ENCODE measurements around the gene SNAI3.

Gene SNAI3

DNA sequence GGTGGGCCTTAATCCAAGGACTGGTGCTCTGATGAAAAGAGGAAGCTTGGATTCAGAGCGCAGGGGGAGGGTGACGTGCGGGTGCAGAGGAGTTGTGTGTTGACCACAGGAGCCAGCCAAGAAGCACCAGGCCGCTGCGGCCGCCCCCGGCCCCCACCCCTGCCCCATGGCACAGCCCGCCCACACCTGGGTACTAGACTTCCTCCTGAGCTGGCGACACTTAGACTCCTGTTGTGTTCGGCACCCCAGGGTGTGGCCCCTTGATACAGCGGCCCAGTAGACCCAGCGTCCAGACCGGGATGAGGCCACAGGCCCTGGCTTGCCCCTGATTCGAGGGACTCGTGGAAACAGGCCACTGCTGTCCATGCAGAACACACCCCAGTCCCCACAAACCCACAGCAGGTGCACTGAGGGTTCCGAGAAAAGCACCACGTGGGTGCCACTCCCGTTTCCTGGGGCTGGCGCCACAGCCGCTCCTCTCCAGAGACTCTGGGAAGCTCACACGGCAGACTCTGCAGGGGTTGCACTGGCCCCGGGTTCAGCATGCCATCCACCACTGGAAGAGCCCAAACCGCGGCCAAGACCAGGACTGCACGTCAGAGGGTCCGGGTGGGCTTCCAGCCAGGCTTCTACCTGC, 5.7 kb upstream of the SNAI3 start:
- DNase-seq (ENCODE audit: low read depth) = peak; percentile 35

DNA sequence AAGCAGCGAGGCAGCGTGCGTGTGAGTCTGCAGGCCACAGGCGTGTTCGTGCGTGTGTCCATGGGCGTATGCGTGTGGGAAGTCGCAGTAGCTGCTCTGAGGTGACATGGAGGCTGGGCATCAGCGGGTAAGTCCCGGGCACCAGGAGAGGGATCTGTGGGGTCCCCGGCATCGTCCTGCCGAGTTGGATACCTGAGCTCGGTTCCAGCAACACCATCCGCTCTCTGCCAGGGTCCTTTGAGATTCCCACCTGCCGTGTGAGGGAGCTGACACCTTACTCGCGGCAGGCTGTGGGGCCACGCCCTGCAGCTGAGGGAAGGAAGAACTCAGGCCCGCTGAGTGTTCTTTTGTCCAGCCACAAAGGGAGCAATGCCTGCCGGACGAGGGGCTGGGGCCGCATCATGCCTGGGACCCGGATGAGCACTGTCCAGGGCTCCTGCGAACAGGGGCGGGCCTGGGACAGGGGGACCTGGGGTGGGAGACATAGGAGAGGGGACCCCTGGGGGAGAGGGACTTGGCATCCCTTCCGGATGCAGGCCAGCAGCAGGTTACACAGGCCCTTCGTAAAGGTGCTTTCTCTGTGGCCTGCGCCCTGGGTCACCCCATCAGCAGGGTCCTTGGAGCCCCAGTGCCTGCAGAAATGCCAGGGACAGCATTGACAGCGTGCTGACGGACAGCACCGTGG, 5.0 kb upstream of the SNAI3 start:
- DNase-seq (ENCODE audit: low read depth) = no peak

DNA sequence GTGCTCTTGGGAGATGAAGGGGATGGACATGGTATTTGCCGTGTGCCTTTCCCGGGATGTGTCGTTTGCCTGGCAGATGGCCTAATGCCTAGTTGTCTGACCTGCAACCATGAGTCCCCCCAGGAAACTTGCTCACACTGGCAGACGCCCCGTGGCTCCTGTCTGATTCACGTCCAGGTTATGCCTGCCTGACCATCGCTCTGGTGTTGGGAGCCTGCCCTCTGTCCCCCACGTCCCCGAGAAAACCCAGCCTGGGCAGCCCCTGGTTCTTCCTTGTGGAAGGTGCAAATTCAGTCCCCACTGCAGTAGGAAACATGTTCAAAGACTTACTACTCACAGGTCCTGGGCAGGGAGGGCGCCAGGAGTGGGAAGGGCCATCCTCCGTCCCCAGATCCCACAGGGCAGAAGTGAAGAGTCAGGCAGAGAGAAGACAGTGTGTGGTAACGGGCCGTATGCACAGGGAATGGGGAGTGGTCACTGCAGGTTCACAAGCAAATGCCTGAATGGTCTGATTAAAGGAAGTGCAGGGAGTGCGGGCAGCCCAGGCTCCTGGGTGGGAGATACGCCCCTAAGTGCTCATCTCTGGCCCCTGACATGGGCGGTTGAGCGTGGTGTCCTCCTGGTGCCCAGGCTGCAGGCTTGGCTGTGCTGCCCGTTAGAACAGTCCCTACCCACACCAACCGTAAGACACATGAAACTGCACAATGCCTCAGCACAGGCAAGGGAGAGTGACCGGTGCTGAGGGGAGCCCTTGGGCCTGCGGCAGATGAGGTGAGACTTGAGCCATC, 4.2 kb upstream of the SNAI3 start:
- DNase-seq (ENCODE audit: low read depth) = no peak

DNA sequence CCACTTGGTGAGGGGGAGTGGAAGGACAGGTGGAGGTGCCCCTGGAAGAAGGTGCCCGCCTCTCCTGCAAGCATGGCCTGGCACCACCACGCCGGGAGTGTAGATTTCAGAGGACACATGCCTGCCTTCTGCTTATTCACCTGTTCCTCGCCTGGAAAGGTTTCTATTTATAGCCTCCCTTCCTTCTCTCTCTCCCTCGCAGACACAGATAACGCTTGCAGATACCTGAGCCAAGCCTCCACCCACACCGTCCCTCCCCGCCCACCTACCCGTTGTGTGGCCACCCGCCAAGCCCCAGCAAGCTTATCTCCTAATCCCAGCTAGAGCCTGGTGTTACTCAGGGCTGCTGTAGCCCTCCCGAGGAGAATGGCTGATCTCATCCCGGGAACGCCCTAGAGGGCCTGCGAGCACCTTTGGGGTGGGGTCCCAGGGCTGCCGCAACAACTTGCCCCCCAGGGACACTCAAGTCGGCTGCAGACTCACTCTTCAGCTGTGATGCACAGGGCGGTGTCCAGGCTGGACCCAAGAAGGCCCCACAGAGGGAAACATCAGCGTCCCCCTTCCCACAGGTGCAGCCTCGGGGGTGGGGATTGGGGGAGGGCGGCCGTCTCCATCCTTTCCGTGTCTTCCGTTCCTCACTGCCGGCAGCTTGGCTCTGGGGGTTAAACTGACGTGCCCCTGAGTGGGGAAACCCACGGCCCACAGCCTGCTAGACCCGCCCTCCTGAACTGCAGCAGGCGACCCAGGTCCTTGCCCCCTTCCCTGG, 1.9 kb upstream of the SNAI3 start:
- no peak for DNase-seq (ENCODE audit: low read depth)

DNA sequence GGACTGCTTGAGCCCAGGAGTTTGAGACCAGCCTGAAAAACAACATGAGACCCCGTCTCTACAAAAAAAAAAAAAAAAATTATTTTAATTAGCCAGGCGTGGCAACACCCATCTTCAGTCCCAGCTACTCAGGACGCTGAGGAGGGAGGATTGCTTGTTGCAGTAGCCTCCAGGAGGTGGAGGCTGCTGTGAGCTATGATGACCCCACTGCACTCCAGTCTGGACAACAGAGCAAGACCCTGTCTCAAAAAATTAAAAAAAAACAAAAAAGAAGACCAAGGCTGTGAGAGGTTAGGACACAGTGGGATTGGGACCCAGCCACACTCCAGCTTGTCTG, 1.3 kb upstream of the SNAI3 start:
- no peak for DNase-seq (ENCODE audit: low read depth)

DNA sequence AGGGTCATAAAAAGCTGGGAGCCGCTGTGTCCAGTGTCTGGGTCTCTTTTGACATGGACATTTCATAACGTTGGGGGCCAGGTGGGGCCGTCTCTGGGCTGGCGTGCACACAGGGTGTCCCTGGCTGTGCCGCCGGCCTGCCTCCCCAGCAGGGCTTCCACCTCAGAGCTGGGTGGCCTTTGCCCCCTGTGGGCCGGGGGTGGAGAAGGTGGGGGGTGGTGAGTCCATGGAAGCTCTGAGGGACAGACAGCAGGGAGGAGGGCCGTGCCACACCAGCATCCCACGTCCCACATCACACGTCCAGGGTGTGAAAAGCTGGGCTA, 908 bp upstream of the SNAI3 start:
- DNase-seq (ENCODE audit: low read depth) = no peak

DNA sequence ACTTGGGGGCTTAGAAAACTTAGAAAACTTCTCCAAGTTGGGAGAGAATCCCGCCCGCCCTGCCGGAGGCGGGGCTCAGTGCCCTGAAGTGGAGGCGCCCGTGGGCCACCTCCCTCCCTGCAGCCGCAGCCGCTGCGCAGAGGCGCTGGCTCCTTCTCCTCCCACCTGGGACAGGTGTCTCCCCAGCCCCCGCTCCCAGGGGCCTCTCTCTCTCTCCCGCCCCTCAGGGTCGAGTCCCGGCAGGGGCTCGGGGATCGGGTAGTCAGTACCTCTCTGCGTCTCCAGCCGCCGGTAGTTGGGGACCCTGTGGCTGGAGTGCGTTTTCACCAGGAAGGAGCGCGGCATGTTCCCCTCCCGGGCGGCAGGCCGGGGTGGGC, 257 bp downstream of the SNAI3 start:
- no peak for DNase-seq (ENCODE audit: low read depth)

DNA sequence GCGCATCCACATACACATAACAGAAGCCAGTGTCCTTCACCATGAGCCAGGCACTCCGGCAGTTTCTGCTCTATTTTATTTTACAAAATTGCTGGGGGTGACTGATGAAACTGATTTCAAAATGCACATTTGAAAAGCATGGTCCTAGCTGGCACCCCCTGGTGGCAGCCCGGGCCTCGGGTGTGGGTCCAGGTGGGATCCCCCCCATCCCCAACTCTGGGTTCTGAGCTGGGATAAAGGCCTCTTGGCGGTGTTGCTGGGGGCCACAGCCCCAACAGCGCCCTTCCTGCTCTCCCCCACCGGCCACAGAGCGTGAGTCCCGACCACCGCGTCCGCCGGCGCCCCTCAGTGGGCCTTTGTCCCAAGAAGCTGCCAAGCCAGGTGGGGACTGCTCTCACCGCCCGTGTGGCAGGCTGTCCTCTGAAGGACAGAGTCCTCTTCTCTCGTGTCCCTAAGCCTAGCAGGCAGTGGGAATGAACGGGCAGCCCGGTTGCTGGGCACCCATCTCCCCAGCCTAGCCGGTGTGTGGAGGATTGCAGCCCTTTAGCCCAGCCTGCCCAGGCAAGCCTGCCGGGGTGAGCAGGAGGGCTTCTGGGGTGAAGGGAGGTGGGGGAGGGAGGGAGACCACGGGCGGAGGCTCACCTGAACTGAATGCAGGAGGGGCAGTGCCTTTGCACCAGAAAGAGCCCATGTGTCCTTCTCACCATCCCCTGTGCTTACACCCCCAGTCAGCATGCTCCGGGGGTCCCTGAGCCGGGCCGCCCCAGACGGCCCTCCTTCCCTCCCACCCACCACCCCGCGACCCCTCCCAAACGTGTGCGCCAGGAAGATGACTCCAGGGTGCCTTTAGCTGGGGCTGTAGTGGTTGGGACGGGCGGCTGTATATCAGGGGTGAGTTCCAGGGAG, 898 bp downstream of the SNAI3 start:
- peak; percentile 39 for DNase-seq (ENCODE audit: low read depth)

DNA sequence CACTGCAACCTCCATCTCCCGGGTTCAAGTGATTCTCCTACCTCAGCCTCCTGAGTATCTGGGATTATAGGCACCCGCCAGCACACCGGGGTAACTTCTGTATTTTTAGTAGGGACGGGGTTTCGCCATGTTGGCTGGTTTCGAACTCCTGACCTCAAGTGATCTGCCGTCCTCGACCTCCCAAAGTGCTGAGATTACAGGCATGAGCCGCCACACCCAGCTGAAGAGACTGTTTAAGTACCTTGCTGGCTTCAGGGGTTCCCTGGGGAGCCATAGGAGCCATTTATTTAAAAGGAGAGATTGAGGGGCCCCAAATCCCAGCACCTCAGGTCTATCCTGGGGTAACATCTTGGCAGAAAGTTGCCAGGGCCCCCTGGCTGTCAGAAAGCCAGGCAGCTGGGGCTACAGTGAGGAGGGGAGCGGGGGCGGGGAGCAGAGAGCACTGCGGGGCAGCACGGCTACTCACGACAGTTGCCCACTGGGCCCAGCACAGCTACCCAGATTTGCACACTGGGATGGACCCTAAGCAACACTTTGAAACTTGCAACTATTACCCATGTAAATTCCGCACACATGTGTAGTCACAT, 1.6 kb downstream of the SNAI3 start:
- no peak for DNase-seq (ENCODE audit: low read depth)

DNA sequence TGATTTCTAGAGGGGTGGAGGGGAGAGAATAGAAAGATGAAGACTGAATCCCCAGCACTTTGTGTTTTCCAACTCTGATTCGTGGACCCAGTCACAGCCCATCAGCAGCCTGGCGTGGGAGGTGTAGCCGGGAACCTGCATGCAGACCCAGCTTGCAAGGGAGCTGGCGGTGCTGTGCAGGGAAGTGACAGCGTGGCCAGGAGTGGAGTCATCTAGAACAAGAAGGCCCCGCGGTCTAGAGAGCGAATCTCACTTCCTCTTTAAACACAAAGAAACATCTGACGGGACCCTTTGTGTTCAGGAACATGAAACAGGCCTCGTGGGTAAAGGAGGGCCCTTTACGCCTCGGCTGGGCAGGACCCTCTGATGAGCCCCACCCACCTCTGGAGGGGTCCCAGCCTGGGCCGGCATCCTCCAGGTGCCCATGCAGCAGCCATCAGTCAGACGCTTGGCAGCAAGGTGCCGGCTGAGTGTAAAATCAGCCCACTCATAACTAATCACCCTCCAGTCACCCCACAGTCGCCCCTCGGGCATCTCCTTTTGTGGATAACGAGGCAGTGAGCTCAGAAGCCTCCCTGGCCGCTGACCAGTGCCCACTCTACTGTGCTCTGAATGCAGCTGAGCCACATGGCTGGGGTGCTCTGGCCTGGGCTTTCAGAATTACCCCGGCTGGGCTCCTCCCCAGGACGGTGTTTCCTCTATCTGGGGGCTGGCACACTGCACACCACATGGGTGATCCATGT, 4.4 kb downstream of the SNAI3 start:
- peak; percentile 36 for DNase-seq (ENCODE audit: low read depth)

DNA sequence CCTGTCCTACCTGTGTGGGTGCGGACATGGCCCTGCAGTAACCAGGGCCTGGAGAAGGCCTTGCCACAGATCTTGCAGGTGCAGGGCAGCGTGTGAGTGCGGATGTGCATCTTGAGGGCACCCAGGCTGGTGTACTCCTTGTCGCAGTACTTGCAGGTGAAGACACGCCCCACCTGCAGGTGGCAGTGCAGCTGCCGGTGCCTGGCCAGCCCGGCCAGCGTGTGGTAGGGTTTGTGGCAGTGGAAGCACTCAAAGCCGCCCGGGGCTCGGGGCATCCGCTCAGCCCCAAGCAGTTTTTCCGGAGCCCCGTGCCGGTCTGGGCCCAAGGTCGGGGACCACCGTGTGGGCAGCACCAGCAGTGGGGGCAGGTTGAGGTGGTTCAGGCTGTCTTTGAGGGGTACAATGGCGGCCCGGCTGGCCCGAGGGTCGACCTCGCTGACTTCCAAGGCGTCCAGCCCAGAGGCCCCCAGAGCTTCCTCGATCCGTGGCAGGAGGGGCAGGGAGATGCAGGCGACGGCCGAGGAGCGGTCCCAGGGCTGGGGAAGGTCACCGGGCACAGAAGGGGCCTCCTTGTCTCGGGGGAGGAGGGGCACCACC, 5.1 kb downstream of the SNAI3 start:
- no peak for DNase-seq (ENCODE audit: low read depth)

DNA sequence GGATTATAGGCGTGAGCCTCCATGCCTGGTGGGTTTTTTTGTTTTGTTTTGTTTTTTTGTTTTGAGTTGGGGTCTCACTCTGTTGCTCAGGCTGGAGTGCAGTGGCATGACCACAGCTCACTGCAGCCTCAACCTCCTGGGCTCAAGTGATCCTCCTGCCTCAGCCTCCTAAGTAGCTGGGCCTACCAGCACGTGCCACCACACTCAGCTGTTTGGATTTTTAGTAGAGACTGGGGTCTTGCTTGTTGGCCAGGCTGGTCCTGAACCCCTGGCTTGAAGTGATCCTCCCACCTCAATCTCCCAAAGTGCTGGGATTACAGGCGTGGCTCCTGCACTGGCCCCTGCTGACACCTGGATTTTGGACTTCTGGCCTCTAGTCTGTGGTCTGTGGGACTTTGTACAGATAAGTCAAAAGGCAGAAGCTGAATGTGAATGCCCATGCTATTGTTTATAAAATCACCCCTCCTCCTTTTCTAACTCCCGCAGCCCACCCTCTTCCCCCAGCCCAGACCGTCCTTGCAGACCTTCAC, 5.7 kb downstream of the SNAI3 start:
- DNase-seq (ENCODE audit: low read depth) = no peak

DNA sequence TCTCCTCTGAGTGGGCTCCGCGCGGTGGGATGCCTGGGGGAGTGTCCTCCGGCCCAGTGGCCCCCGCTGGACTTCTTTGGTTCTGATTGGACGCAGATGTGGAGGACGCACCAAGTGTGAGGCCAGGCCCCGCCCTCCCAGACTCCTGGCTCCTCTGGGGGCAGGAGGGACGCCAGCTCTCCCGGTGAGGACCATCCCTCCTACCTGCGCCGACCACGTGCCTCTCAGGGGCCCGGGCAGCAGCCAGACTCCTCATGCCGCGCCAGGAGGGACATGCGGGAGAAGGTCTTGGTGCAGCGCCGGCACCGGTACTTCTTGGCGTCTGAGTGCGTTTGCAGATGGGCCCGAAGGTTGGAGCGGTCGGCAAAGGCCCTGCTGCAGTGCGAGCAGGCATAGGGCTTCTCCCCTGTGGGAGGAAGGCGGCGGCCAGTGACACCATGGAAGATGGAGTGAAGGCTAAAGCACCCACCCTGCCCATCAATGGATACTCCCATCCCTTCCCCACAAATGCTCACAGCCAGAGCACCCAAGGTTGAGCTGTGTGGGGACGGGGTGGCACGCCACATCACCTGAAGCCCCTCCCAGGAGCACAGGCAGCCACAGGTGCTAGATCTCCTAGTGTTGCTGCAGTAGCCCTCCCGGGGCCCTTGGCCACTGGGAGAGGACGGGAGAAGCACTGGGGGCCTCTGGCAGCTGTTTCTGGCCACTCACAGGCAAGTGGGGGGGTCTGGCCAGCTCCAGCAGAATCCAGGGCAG, 7.9 kb downstream of the SNAI3 start:
- no peak for DNase-seq (ENCODE audit: low read depth)

DNA sequence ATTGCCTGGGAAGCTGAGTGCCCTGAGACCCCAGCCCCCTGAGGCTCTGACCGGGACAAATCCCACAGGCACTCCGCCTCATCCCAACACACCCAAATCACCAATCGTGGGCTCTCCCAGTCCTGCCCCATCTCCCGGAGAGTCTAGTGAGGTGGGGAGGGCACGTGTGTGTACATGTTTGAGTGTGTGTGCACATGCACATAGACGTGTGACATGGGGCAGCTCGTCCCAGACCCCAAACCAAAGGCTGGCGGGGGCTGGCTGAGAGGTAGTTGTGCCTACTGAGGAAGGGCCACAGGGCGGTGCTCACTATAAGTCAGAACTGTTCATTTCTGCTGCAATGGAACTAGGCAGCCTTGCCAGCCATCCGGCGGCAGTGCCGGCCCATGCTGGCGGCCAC, 8.6 kb downstream of the SNAI3 start:
- DNase-seq (ENCODE audit: low read depth) = no peak

DNA sequence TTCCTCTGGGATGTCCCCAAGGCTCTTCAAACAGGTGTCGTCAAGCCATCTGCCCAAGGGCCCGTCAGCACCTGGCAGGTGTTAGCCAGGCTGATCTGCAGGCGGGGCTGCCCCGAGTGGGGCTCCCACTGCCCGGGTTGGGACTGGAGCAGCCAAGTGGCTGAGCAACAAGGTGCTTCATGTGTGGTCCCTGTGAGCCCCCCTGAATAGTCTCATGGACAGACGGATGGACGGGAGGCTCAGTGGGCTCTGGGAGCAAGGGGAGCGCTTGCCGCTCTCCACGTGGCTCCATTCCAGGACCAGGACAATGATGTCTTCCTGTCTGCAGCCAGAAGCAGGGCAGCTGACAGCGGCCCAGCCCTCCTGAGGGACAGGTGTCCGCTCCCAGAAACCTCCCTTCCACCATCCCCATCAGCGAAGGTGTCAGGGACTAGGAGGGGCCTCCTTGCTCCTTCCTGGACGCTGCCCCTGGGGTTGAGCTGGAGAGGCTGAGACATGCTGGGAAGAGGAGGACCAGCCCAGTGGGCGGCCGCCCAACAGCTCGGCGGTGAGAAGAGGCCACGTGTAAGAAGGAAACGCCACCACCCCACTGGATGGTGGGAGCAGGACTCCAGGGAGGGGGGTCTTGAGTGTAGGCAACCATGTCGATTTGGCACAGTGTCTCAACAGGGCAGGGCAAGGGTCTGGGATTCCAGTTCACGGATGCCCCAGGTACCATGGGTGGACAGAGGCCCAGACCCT, 9.6 kb downstream of the SNAI3 start:
- no peak for DNase-seq (ENCODE audit: low read depth)

DNA sequence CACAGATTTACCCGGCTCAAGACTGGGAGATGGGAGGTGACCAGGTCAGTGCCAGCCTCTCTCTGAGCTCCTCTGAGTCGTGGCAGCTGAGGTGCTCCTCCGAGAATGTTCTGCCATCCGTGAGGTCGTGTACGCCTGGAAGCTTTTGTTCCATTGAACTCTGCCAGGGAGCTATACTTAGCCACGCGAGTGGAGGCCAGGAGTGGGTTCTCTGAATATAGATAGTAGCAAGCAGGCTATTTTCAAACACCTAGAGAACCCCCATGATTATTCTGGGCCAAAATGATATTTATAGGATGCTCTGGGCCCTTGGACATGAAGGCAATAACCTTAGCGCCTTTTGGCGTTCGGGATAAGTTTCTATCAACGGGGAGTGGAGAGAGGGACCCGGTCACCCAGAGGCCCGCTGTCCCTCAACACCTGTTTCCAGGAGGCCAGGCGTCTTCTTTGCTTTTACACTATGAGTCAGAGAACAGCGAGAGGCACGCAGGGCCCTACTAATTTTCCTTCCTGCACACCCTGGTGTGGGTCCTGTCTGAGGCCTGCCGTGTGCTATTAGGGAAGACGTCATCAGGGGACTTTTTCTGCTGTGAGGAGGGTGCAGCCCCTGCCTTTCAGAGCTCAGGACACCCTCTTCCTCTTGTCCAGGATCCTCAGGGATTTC, 12.5 kb downstream of the SNAI3 start:
- DNase-seq (ENCODE audit: low read depth) = no peak

DNA sequence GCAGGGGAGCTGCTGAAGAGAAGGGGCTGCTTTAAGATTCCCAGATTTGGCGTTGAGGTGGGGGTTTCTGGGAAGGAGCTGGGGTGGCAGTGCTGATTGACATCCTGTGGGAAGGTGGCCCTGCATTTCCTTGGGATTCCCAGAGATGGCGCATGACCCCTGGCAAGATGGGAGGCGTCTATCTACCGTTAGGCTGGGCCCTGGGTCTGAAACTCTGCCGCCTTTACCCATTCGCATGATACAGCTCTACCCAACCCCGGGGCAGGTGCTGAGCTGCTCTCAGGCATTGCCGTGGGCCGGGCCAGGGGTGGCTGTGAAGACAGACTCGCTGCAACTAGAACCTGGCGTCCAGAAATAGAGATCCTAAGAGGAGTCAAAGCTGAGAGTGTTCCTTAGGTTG, 13.5 kb downstream of the SNAI3 start:
- DNase-seq (ENCODE audit: low read depth) = no peak

DNA sequence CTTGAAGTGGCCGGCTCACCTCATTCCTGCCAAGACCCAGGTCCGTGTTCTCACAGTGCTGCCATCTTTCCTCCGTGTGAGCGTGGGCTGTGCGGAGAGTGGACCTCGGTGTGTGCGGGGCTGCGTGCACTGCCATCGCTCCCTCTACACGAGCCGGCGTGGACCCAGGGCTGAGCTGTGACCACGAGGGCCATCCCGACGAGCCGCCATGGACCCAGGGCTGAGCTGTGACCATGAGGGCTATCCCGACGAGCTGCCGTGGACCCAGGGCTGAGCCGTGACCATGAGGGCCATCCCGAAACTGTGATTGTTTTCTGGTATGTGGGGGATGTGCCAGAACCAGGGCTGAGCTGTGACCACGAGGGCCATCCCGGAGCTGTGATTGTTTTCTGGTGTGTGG, 14.5 kb downstream of the SNAI3 start:
- DNase-seq (ENCODE audit: low read depth) = no peak
